COLO668 (cell line): ENCODE data around the gene HOXB4.

Source experiments
- DNase-seq: peaks from one replicate; lab custom pipeline; 2025; ENCODE audit not compliant: unreplicated experiment; lab: John Stamatoyannopoulos, UW

HOXB4 gene

DNA sequence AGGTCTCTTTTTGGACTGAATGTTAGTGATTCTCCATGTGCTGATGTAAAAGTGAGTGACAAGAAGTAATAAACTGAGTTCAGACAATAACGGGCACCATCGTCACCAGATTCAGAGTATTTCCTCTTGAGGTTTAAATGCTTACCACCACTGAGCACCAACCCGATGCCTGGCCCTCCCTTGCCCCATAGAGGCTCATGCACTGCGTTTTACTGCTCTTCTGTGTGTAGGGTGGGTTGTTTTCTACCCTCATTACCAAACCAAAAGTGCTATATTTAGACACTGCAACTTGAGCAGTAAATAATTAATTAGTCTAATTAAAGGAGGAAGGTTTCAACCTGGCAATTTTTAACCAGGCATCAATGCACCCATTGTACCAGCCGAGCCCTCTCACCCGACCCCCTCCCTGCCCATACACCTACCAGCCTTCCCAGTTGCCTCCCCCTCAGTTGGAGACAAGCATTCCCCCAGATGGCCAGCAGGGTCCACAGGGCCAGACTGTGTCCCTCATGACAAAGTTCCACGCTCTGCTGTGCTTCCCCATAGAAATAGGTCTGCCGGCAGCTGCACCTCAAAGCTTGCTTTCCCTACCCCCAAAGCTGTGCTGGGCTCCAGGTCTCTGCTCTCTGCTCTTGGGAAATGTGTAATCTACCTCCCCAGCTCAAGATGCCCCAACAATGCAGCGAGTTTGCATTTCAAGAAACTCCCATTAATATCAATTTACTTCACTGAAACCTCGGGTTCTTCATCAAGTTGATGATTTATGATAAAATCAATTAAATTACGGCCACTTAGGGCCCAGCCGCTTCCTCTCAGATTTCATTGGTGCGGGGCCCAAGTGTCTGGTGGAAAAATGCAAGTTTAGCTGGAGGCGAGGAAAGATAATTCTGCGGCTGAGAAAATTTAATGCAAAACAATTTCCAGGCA, 16.0 kb downstream of the HOXB4 start:
- peak; percentile 11 for DNase-seq

DNA sequence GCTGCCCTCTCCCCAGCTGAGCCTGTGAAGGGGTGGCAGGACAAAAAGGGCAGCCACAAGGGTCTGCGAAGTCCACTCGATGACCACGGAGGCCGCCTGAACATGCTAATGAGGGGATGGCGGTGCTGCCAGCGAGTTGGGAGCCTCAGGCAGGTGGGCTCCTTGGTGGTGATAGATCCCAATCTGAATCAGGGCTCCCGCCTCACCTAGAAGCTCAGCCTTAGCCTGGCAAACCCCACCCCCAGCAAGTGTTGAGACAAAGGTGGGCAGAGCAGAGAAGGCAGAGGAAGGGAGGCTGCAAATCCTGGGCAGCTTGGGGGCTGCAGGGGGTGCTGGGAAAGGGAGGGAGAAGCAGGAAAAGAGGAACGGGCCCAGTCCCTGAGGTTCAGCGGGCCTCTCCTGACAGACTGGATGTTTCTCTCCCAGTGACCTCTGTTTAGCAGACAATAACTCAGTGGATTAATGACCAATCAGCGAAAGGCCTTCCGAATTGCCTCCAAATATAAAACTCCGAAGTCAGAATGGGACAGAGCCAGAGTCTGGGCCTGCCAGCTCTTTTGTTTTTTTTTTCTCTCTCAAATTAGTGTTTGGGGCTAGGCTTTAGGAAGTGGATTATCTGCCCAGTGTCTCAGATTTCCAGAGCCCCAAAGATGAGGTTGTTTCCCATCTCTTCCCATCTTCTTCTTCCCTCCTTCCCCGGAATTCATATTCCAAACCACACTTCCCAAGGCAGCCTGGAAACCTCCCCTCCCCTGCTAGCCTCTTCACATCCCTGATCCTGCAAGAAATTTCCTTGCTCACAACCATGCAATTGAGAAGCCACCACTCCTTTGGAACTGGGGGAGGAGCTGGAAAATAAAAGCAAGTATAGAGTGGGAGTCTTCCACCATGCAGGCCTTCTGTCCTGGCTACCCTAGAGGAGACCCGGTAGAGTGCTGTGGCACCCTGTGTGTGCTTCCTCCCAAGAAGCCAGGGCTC, 18.0 kb downstream of the HOXB4 start:
- DNase-seq, result no peak

DNA sequence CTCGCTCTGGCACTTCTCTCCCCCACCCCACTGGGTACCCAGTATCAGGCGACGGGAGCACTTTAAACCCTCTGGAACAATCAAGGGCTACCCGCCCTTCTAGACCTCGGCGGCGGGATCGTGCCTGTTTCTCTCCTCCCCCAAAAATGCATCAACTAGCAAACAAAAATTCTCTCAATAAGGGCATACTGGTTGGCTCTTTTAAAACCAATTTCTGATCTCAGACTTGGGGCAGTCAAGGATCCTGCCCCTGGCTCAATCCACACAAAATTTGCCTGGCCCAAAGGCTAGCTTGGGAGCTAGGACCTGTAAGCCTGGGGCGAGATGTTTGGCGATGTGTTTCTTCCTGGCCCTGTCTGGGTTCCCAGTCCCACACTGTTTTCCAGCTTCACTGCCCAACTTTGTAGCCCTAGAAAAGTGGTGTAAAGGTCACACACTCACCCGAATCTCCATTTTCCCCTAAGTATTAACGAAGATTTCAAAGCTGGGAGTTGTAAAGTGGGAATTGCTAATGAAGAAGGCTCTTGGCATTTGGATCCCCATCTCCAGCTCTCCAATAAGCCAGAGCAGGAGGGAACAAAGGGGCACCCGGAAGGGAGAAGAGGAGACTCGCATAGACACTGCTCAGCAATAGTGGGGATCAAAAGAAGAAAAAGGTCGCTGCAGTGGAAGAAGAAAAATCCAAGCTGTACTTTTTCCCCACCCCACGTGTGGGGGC, 18.9 kb downstream of the HOXB4 start:
- no peak for DNase-seq

DNA sequence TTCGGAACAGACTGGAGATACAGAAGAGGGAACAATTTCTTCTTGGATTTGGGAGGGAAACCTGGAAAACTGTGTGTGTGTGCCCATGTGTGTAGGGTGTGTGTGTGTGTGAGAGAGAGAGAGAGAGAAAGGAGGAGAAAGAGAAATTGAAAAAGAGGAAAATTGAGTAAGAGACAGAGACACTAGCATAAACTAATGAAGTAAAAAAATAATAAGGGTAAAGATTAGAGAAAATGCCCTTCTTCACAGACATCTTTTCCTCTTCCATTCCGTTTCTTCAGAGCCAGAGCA, 19.4 kb downstream of the HOXB4 start:
- DNase-seq, result no peak

GRCh38 chr17:48558057-48558830, 19.9 kb downstream of the HOXB4 start:
- no peak for DNase-seq

DNA sequence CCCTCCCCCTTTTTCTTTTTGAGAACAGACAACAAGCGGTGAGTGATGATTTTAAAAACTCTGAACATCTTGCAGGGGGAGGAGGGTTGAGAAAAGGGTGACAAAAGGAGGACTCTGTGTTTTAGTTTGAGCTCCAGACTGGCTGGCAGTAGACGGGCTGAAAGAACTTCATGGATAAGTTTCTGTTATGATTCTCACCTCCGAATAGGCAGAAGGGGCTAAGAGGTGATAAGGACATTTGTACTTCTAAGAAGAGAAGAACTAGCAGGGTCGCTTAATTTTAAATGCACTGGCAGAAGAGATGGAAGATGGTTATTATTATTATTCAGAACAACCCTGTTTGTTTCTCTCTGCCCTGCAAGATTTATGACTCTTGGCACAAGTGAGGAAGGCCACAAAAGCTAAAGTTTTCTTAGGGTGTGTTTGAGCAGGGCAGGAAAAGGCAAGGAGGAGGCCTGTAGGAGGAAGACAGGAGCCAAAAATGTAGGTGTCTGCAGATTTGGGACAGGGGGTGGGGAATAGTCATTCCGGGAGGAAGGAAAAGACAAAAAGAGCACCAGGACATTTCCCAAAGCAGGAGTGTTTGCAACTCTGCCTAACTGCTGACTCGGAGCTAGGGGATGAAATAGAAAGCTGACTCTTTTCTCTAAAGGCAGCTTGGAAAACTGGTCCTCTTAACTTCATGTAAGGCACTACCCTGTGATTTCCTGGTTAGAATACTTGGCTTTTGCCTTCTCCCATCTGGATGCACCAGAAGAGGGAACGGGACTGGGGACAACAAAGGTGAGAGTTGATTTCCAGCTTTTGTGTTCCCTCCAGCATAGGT, 21.4 kb downstream of the HOXB4 start:
- no peak for DNase-seq

GRCh38 chr17:48556229-48556575, 21.9 kb downstream of the HOXB4 start:
- DNase-seq, result no peak

DNA sequence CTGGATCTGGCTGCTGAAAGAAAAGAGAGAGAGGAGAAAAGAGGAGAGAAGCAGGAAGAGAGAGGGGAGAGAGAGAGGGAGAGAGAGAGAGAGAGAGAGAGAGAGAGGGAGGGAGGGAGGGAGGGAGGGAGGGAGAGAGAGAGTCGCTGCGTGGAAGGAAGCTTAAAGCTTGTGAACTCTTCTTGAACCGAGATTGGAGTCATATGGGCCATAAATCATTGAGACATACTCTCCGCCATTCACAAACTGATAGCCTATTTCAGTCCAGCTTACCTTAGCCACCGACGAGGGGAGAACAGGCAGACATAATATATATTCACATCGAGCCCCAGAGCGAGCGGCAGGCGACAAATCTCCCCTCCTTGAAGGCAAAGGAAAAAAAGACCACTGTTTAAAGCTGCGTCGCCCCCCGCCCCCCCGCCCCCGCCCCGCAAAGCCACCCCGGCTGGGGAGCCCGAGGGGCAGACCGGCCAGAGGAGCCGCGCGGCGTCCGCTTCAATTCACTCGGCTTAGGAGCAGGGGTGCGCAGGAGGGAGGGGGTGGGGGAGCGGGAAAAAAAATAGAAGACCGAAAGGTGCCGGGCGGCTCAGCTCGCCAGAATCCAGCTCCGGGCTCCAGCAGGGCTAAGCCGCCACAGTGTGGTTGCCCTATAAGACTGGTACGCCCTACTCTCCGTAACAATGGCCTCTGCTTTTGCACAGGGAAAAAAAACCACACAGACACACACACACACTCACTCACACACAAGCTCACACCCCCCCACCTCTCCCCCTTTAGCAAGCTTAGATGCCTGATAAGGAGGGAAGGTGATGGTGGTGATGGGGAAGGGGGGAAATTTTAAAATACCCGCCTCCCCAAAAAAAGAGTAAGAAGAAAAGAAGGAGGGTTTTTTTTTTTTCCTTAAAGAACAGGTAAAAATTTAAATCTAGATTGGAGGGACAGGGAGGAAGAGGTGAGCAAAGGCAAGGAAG, 22.6 kb downstream of the HOXB4 start:
- peak; percentile 52 for DNase-seq

- peak; percentile 27 for DNase-seq
Measured at GRCh38 chr17:48554412-48555257, 23.5 kb downstream of the HOXB4 start.

DNA sequence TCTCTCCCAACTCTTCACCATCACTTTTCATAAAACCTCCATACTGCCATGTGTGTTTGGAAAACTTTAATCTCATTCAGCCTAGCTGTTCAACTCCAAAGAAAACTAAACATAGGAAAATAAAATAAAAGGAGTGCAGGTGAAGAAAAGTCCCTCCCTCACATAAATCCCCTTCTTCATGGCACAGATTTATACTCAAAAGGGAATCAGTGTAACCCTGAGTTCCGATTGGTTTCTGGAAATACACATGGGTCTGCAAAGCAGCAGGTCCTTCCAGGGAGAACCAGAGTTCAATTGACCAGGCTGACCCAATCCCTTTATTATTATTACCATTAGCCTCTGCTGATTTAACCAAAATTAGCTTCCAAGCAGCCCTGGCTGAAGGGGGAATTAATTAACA, 24.3 kb downstream of the HOXB4 start:
- DNase-seq, result no peak

- DNase-seq, result peak; percentile 33
Measured at GRCh38 chr17:48553190-48553547, 25.0 kb downstream of the HOXB4 start.

- DNase-seq, result no peak
Measured at GRCh38 chr17:48552466-48553189, 25.5 kb downstream of the HOXB4 start.

- DNase-seq, result peak; percentile 21
Measured at GRCh38 chr17:48551596-48552465, 26.3 kb downstream of the HOXB4 start.

DNA sequence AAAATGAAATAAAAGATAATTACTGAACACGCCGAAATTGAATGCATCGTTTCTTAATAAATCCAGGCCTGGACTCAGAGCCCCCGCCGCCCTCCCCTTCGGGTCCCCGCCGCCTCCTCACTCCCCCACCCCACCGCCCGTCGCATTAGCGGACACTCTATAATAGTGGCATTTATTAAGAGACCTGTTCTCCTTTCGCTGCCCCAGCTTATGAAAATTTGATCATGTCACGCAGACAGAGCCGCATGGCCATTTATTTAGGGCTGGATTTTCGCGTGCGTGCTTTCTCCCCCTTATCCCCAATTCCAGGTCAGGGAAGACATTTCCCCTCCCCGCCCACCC, 27.0 kb downstream of the HOXB4 start:
- DNase-seq, result no peak

GRCh38 chr17:48550502-48551213, 27.5 kb downstream of the HOXB4 start:
- no peak for DNase-seq
